Measurements from ENCODE around the gene GPR34.
"Not testable (repeated sequence)": the region's sequence is repeated elsewhere in the genome, so short reads cannot be mapped to it uniquely, and the experiment has no call there.

GPR34 gene

DNA sequence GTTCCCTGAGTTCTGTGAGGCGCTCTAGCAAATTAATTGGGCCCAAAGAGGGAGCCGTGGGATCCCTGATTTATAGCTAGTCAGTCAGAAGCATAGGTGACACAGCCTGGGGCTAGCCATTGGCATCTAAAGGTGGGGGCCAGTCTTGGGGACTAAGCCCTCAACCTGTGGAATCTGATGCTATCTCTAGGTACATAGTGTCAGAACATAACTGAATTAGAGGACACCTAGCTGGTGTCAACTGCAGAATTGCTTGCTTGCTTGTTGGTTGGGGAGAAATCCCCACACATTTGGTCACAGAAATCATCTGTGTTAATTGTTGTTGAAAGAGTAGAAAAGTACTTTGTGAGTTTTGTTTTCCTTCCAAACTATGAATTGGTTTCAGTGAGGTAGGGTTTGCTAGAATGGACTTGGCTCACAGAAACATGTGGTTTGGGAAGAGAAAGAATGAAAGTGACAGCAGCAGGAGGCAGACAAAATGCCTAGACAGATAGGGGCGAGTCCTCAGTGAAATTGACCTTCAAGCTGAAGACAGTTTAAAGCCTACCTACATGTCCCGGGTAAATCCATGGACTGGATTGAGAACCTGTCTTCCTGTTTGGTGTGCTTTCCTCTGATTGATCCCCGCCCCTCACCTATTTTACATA is 22.4 kb downstream of the GPR34 start:
- H3K4me3 Mint-ChIP-seq: no peak overlapping the region
- H3K36me3 Mint-ChIP-seq (ENCODE audit: low read depth): peaks cover 4% of the 10 kb centered on the region
- H3K27me3 Mint-ChIP-seq (ENCODE audit: low read depth): no peaks in the 10 kb centered on the region
- no peaks in the 10 kb centered on the region for H3K9me3 Mint-ChIP-seq
- H3K27ac Mint-ChIP-seq: no peak overlapping the region
- H3K4me1 Mint-ChIP-seq: no peaks in the 10 kb centered on the region
- TF ChIP-seq, protein P1, sequence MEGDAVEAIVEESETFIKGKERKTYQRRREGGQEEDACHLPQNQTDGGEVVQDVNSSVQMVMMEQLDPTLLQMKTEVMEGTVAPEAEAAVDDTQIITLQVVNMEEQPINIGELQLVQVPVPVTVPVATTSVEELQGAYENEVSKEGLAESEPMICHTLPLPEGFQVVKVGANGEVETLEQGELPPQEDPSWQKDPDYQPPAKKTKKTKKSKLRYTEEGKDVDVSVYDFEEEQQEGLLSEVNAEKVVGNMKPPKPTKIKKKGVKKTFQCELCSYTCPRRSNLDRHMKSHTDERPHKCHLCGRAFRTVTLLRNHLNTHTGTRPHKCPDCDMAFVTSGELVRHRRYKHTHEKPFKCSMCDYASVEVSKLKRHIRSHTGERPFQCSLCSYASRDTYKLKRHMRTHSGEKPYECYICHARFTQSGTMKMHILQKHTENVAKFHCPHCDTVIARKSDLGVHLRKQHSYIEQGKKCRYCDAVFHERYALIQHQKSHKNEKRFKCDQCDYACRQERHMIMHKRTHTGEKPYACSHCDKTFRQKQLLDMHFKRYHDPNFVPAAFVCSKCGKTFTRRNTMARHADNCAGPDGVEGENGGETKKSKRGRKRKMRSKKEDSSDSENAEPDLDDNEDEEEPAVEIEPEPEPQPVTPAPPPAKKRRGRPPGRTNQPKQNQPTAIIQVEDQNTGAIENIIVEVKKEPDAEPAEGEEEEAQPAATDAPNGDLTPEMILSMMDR (IDR thresholded peaks at IDR 0.05; ENCODE audit: unreplicated experiment in 3 of 3): no peak

GRCh38 chrX:41716222-41716621 is 27.4 kb downstream of the GPR34 start:
- H3K9me3 Mint-ChIP-seq: peaks cover 14% of the 10 kb centered on the region
- H3K4me3 Mint-ChIP-seq: no peak overlapping the region
- no peaks in the 10 kb centered on the region for H3K27me3 Mint-ChIP-seq (ENCODE audit: low read depth)
- H3K36me3 Mint-ChIP-seq (ENCODE audit: low read depth): peaks cover 30% of the 10 kb centered on the region
- TF ChIP-seq, protein P1 (IDR thresholded peaks at IDR 0.05; ENCODE audit: unreplicated experiment in 3 of 3): no peak
- no peaks in the 10 kb centered on the region for H3K4me1 Mint-ChIP-seq
- H3K27ac Mint-ChIP-seq: no peak overlapping the region

- TF ChIP-seq, protein P1 (IDR thresholded peaks at IDR 0.05; ENCODE audit: unreplicated experiment in 3 of 3): no peak
- Mint-ChIP-seq H3K27ac (no peak overlapping the region), H3K4me1 (no peaks in the 10 kb centered on the region), H3K27me3 (ENCODE audit: low read depth) (no peaks in the 10 kb centered on the region), H3K9me3 (peaks cover 14% of the 10 kb centered on the region), H3K36me3 (ENCODE audit: low read depth) (peaks cover 30% of the 10 kb centered on the region), H3K4me3 (no peak overlapping the region)
Measured at GRCh38 chrX:41716767-41717473, 28.1 kb downstream of the GPR34 start.

DNA sequence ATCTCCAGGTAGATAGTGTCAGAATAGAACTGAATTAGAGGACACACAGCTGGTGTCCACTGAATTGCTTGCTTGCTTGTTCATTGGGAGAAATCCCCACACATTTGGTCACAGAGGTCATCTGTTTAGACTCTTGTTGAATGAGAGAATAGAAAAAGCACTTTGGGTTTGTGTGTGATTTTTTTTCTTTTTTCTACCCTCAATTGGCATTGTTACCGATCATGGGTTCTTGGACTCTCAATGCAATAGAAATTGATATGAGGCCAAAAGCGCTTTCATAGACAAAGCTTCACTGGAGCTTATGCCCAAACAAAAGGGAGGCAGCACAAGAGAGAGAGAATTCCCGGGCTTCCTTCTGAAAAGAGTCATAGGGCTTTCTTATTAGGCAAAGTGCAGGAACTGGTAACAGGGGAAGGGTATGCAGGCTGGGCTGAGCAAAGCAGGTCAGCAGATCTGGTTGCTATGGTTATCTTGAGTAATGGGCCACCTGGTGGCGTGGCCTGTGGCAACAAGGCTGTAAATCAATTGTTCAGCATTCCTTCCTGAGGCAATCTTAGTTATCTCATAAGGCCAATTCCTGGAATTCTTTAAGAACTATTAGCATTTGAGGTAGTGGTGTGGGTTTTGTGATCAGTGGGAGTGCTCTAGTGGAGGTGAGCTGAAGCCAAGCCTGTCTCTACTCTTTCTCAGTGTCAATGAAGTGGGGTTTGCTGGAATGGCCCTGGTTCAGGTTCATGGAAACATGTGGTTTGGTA is 29.9 kb downstream of the GPR34 start:
- H3K27me3 Mint-ChIP-seq (ENCODE audit: low read depth): no peaks in the 10 kb centered on the region
- TF ChIP-seq, protein P1 (IDR thresholded peaks at IDR 0.05; ENCODE audit: unreplicated experiment in 3 of 3): no peak
- peaks cover 14% of the 10 kb centered on the region for H3K9me3 Mint-ChIP-seq
- no peaks in the 10 kb centered on the region for H3K4me1 Mint-ChIP-seq
- H3K36me3 Mint-ChIP-seq (ENCODE audit: low read depth): peaks cover 30% of the 10 kb centered on the region
- H3K27ac Mint-ChIP-seq: peak overlapping the region in 1 of 3 experiments; percentile 72
- H3K4me3 Mint-ChIP-seq: no peak overlapping the region

- Mint-ChIP-seq H3K27ac (peak overlapping the region in 1 of 3 experiments; percentile 3), H3K9me3 (peaks cover 14% of the 10 kb centered on the region), H3K36me3 (ENCODE audit: low read depth) (peaks cover 26% of the 10 kb centered on the region)
- H3K4me3 Mint-ChIP-seq; H3K27me3 Mint-ChIP-seq (ENCODE audit: low read depth); H3K4me1 Mint-ChIP-seq: not testable (repeated sequence)
Measured at GRCh38 chrX:41719610-41720009, 30.8 kb downstream of the GPR34 start.

DNA sequence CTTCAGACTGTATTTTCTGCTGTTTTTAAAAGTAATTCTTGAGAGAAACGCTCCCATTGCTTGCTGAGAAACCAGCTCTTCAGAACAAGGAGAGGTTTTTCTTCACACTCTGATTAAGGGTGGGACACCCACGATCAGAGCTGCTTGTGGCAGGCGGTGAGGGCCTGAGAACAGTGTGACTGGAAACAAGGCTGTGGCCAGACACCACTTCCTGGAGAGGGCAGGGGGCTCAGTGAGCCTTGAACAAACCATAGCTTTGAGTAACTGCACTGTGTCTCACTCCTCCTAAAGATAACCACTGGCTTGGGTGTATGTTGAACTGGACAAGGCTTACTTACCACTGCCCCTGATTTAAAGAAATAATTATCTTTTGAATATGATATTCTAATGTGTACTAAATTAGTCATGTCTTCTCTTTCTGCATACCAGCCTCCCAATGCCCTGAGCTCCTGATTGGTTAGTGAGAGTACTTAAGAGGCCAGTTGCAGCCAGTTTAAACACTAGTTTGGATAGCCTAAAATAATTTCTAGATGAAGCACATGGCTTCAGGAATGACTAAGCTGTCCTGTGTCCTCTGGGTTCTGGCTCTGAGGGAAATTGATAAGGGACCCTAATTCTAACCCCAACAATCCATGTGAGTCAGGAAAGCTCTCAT is 31.5 kb downstream of the GPR34 start:
- Mint-ChIP-seq H3K4me3 (no peak overlapping the region), H3K27me3 (ENCODE audit: low read depth) (no peaks in the 10 kb centered on the region), H3K36me3 (ENCODE audit: low read depth) (peaks cover 26% of the 10 kb centered on the region), H3K4me1 (no peaks in the 10 kb centered on the region), H3K9me3 (peaks cover 14% of the 10 kb centered on the region), H3K27ac (no peak overlapping the region)
- TF ChIP-seq, protein P1 (IDR thresholded peaks at IDR 0.05; ENCODE audit: unreplicated experiment in 3 of 3): no peak
